Measurements from ENCODE around the gene HS6ST1. TPM values are rescaled to one million over a fixed set of nuclear protein-coding genes. Genes with fewer than 3 reads are reported as not detected.

HS6ST1 gene
- total and polyA plus RNA-seq, 7 donors: 13.6 to 90.9 (median 38.9) TPM

- Histone ChIP-seq H3K4me1 (no peaks in the 10 kb centered on the region), H3K4me3 (no peak overlapping the region), H3K27me3 (ENCODE audit: insufficient read depth in 3 of 3, low read length in 2 of 3) (no peaks in the 10 kb centered on the region), H3K36me3 (ENCODE audit: insufficient read depth in 1 of 2, low read depth in 1 of 2) (no peaks in the 10 kb centered on the region), H3K9me3 (peaks cover 7% of the 10 kb centered on the region), H3K27ac (no peak overlapping the region)
- WGBS, 3 donors: 70 to 86% (median 79%) methylated on average over 3 of the region's 3 CpGs
- no peak for TF ChIP-seq CTCF (IDR thresholded peaks at IDR 0.05)
- ATAC-seq (no peak), DNase-seq (no peak)
- intact Hi-C loops (cut with DNase I): no loop called here
These were observed 23.9 kb upstream of the HS6ST1 start for GRCh38 chr2:128342550-128342949.

- Histone ChIP-seq H3K9me3 (peaks cover 7% of the 10 kb centered on the region), H3K4me1 (no peaks in the 10 kb centered on the region), H3K36me3 (ENCODE audit: insufficient read depth in 1 of 2, low read depth in 1 of 2) (no peaks in the 10 kb centered on the region), H3K27me3 (ENCODE audit: insufficient read depth in 3 of 3, low read length in 2 of 3) (no peaks in the 10 kb centered on the region), H3K4me3 (no peak overlapping the region), H3K27ac (no peak overlapping the region)
- intact Hi-C loops (cut with DNase I): no loop called here
- TF ChIP-seq CTCF (IDR thresholded peaks at IDR 0.05): no peak
- DNase-seq (no peak), ATAC-seq (no peak)
- WGBS, 3 donors: 87 to 94% (median 93%) methylated on average over 3 of the region's 3 CpGs
These were observed 23.0 kb upstream of the HS6ST1 start for GRCh38 chr2:128341621-128342020.

GRCh38 chr2:128332091-128332634 lies 13.5 kb upstream of the HS6ST1 start:
- no peaks in the 10 kb centered on the region for H3K27me3 ChIP-seq (ENCODE audit: insufficient read depth in 3 of 3, low read length in 2 of 3)
- no peak overlapping the region for H3K4me3 ChIP-seq
- H3K36me3 ChIP-seq (ENCODE audit: insufficient read depth in 1 of 2, low read depth in 1 of 2): no peaks in the 10 kb centered on the region
- no peak for DNase-seq
- no peak overlapping the region for H3K27ac ChIP-seq
- intact Hi-C loops (cut with DNase I): no loop called here
- ATAC-seq: no peak
- TF ChIP-seq CTCF (IDR thresholded peaks at IDR 0.05): no peak
- WGBS, 3 donors: 72 to 98% (median 98%) methylated on average over 2 of the region's 2 CpGs
- peaks cover 20% of the 10 kb centered on the region for H3K9me3 ChIP-seq
- H3K4me1 ChIP-seq: no peaks in the 10 kb centered on the region

GRCh38 chr2:128330583-128330982 lies 11.9 kb upstream of the HS6ST1 start:
- WGBS, 3 donors: 98 to 100% (median 98%) methylated on average over 5 of the region's 5 CpGs
- ATAC-seq (no peak), DNase-seq (no peak)
- Histone ChIP-seq H3K36me3 (ENCODE audit: insufficient read depth in 1 of 2, low read depth in 1 of 2) (no peaks in the 10 kb centered on the region), H3K4me1 (no peaks in the 10 kb centered on the region), H3K27ac (no peak overlapping the region), H3K9me3 (peaks cover 20% of the 10 kb centered on the region), H3K27me3 (ENCODE audit: insufficient read depth in 3 of 3, low read length in 2 of 3) (no peaks in the 10 kb centered on the region), H3K4me3 (no peak overlapping the region)
- intact Hi-C loops (cut with DNase I): no loop called here
- no peak for TF ChIP-seq CTCF (IDR thresholded peaks at IDR 0.05)

- H3K4me1 ChIP-seq: no peaks in the 10 kb centered on the region
- H3K27ac ChIP-seq: no peak overlapping the region
- peaks cover 20% of the 10 kb centered on the region for H3K9me3 ChIP-seq
- no peaks in the 10 kb centered on the region for H3K36me3 ChIP-seq (ENCODE audit: insufficient read depth in 1 of 2, low read depth in 1 of 2)
- ATAC-seq (no peak), DNase-seq (no peak)
- TF ChIP-seq CTCF (IDR thresholded peaks at IDR 0.05): no peak
- intact Hi-C loops (cut with DNase I): no loop called here
- no peak overlapping the region for H3K4me3 ChIP-seq
- no peaks in the 10 kb centered on the region for H3K27me3 ChIP-seq (ENCODE audit: insufficient read depth in 3 of 3, low read length in 2 of 3)
- WGBS, 3 donors: 73 to 81% (median 75%) methylated on average over 6 of the region's 6 CpGs
These were observed 10.9 kb upstream of the HS6ST1 start for GRCh38 chr2:128329607-128330006.
